GM23248 (cell line): ENCODE results near the gene ZFP36L1.

Experiments
- EZH2 ChIP-seq: fragments of 200-600 bp; sonication (generic); IDR thresholded peaks from 2 replicates; pipeline ENCODE4 v1.6.1; 2018; ENCODE audit warnings: antibody characterized with exemption, mild to moderate bottlenecking; ENCODE audit not compliant: insufficient read depth, poor library complexity, severe bottlenecking
- EZH2phosphoT487 ChIP-seq: fragments of 200-600 bp; sonication (generic); IDR thresholded peaks from 2 replicates; pipeline ENCODE4 v1.6.1; 2018; ENCODE audit warnings: antibody characterized with exemption, moderate library complexity, mild to moderate bottlenecking, low read depth; ENCODE audit not compliant: insufficient read depth

- TF ChIP-seq EZH2 (no peak), EZH2phosphoT487 (no peak)
Observed at GRCh38 chr14:68805414-68805813, 12.5 kb upstream of the ZFP36L1 start.
